Neural progenitor cell (in vitro differentiated cells): ENCODE data around the gene ZNF385D. TPM values are rescaled to one million over a fixed set of nuclear protein-coding genes. Genes with fewer than 3 reads are reported as not detected.

Experiments used
- DNase-seq: peaks from one replicate; pipeline ENCODE4 v3.0.0-alpha.2; 2016; ENCODE audit warnings: low spot score
- H2AFZ ChIP-seq: fragments of 200-600 bp; sonication (generic); replicated peaks from 2 replicates; pipeline ENCODE4 v1.6.1; 2016; ENCODE audit warnings: antibody characterized with exemption
- H3F3A ChIP-seq: fragments of 200-600 bp; sonication (generic); 2 replicates; pipeline ENCODE4 v1.6.1; 2016; ENCODE audit warnings: antibody characterized with exemption, low read depth
- H3K27ac ChIP-seq: fragments of 200-600 bp; sonication (generic); 2 replicates; pipeline ENCODE4 v1.5.1; 2016; ENCODE audit warnings: mild to moderate bottlenecking
- H3K27me3 ChIP-seq: fragments of 200-600 bp; sonication (generic); 2 replicates; pipeline ENCODE4 v1.6.1; 2016; ENCODE audit warnings: mild to moderate bottlenecking, moderate library complexity
- H3K36me3 ChIP-seq: fragments of 200-600 bp; sonication (generic); 2 replicates; pipeline ENCODE4 v1.5.1; 2016
- H3K4me1 ChIP-seq: fragments of 200-600 bp; sonication (generic); 2 replicates; pipeline ENCODE4 v1.6.1; 2016; ENCODE audit warnings: mixed run types
- H3K4me2 ChIP-seq: fragments of 200-600 bp; sonication (generic); 2 replicates; pipeline ENCODE4 v1.6.1; 2016
- H3K4me3 ChIP-seq: fragments of 200-600 bp; sonication (generic); 2 replicates; pipeline ENCODE4 v1.5.1; 2016
- H3K79me2 ChIP-seq: fragments of 200-600 bp; sonication (generic); 2 replicates; pipeline ENCODE4 v1.6.1; 2016; ENCODE audit warnings: low read depth
- H3K9ac ChIP-seq: fragments of 200-600 bp; sonication (generic); 2 replicates; pipeline ENCODE4 v1.6.1; 2016
- H3K9me3 ChIP-seq: fragments of 200-600 bp; sonication (generic); 2 replicates; pipeline ENCODE4 v1.5.1; 2016; ENCODE audit warnings: low read depth
- H4K20me1 ChIP-seq: fragments of 200-600 bp; sonication (generic); 2 replicates; pipeline ENCODE4 v1.6.1; 2016; ENCODE audit warnings: low read depth
- H3K27ac Mint-ChIP-seq: 3 replicates; pipeline ENCODE4 v1.8.0; 2021; ENCODE audit warnings: mixed read lengths
- H3K27me3 Mint-ChIP-seq: 2 replicates; pipeline ENCODE4 v1.8.0; 2022; ENCODE audit warnings: low read depth, mild to moderate bottlenecking, inconsistent platforms, moderate library complexity, mixed read lengths; ENCODE audit not compliant: insufficient read depth
- H3K36me3 Mint-ChIP-seq: 3 replicates; pipeline ENCODE4 v1.8.0; 2021; ENCODE audit warnings: mixed read lengths
- H3K4me1 Mint-ChIP-seq: 3 replicates; pipeline ENCODE4 v1.8.0; 2021; ENCODE audit warnings: mixed read lengths
- H3K4me3 Mint-ChIP-seq: 3 replicates; pipeline ENCODE4 v1.8.0; 2021; ENCODE audit warnings: mild to moderate bottlenecking, moderate library complexity, mixed read lengths
- H3K9me3 Mint-ChIP-seq: 3 replicates; pipeline ENCODE4 v1.8.0; 2020; ENCODE audit warnings: mixed read lengths
- CTCF ChIP-seq: fragments of 200-600 bp; sonication (generic); IDR thresholded peaks from 2 replicates; pipeline ENCODE4 v1.5.1; 2017; ENCODE audit warnings: antibody characterized with exemption, mild to moderate bottlenecking
- EZH2 ChIP-seq: fragments of 200-600 bp; sonication (generic); IDR thresholded peaks from 2 replicates; pipeline ENCODE4 v1.6.1; 2017; ENCODE audit warnings: antibody characterized with exemption, mild to moderate bottlenecking, moderate library complexity
- EZH2phosphoT487 ChIP-seq: fragments of 200-600 bp; sonication (generic); IDR thresholded peaks from 2 replicates; pipeline ENCODE4 v1.6.1; 2017; ENCODE audit warnings: antibody characterized with exemption
- total RNA-seq: library from RNA; depleted of rRNA; stranded (reverse); fragments of >200 nt; gene quantifications from 2 replicates; pipeline ENCODE4 v1.2.3, GENCODE V29; 2015; ENCODE audit warnings: low replicate concordance

Gene ZNF385D
- total RNA-seq, 1 donor from 2014 or later = 4.4 TPM

GRCh38 chr3:21620511-21621155 is 130.4 kb downstream of the ZNF385D start:
- Mint-ChIP-seq H3K4me1 (no peaks in the 10 kb centered on the region), H3K27ac (no peak overlapping the region), H3K36me3 (no peaks in the 10 kb centered on the region), H3K27me3 (no peaks in the 10 kb centered on the region), H3K4me3 (no peak overlapping the region), H3K9me3 (no peaks in the 10 kb centered on the region)
- Histone ChIP-seq H3F3A (no peaks in the 10 kb centered on the region), H3K9me3 (no peaks in the 10 kb centered on the region), H3K9ac (no peak overlapping the region), H2AFZ (no peak overlapping the region), H3K4me3 (no peak overlapping the region), H3K27me3 (no peaks in the 10 kb centered on the region), H3K4me1 (no peaks in the 10 kb centered on the region), H3K36me3 (no peaks in the 10 kb centered on the region), H3K27ac (no peak overlapping the region), H3K79me2 (no peaks in the 10 kb centered on the region), H3K4me2 (no peak overlapping the region), H4K20me1 (no peaks in the 10 kb centered on the region)
- no peak for DNase-seq
- TF ChIP-seq EZH2phosphoT487 (no peak), EZH2 (no peak), CTCF (no peak)

GRCh38 chr3:21618695-21619094 is 132.3 kb downstream of the ZNF385D start:
- TF ChIP-seq EZH2 = no peak
- TF ChIP-seq EZH2phosphoT487 = no peak
- TF ChIP-seq CTCF = no peak
- Histone ChIP-seq H3K9ac (no peak overlapping the region), H3K27ac (no peak overlapping the region), H3K4me1 (no peaks in the 10 kb centered on the region), H2AFZ (no peak overlapping the region), H3K36me3 (no peaks in the 10 kb centered on the region), H3F3A (no peaks in the 10 kb centered on the region), H3K4me2 (no peak overlapping the region), H3K79me2 (no peaks in the 10 kb centered on the region), H4K20me1 (no peaks in the 10 kb centered on the region), H3K4me3 (no peak overlapping the region), H3K27me3 (no peaks in the 10 kb centered on the region), H3K9me3 (no peaks in the 10 kb centered on the region)
- no peaks in the 10 kb centered on the region for H3K4me1 Mint-ChIP-seq
- no peaks in the 10 kb centered on the region for H3K27me3 Mint-ChIP-seq
- no peaks in the 10 kb centered on the region for H3K36me3 Mint-ChIP-seq
- H3K9me3 Mint-ChIP-seq = no peaks in the 10 kb centered on the region
- no peak overlapping the region for H3K27ac Mint-ChIP-seq
- H3K4me3 Mint-ChIP-seq = no peak overlapping the region
- no peak for DNase-seq

- no peak for DNase-seq
- Mint-ChIP-seq H3K9me3 (no peaks in the 10 kb centered on the region), H3K4me1 (no peaks in the 10 kb centered on the region), H3K4me3 (no peak overlapping the region), H3K36me3 (no peaks in the 10 kb centered on the region), H3K27me3 (no peaks in the 10 kb centered on the region), H3K27ac (no peak overlapping the region)
- Histone ChIP-seq H3K9ac (no peak overlapping the region), H3K27ac (no peak overlapping the region), H3K4me1 (no peaks in the 10 kb centered on the region), H3K4me3 (no peak overlapping the region), H3K9me3 (no peaks in the 10 kb centered on the region), H3K79me2 (no peaks in the 10 kb centered on the region), H2AFZ (no peak overlapping the region), H3K4me2 (no peak overlapping the region), H3F3A (no peaks in the 10 kb centered on the region), H3K27me3 (no peaks in the 10 kb centered on the region), H4K20me1 (no peaks in the 10 kb centered on the region), H3K36me3 (no peaks in the 10 kb centered on the region)
- no peak for TF ChIP-seq EZH2phosphoT487
- no peak for TF ChIP-seq EZH2
- TF ChIP-seq CTCF = no peak
These were observed 137.5 kb downstream of the ZNF385D start for GRCh38 chr3:21613372-21614070.
